Activated naive CD8-positive, alpha-beta T cell (primary cell): ENCODE data around the gene ACP6.
A peak's percentile ranks its signal among the peaks of the same experiment; 100 is the strongest.

Source experiments
- H3K27ac Mint-ChIP-seq: one replicate; pipeline ENCODE4 v1.8.0; 2021; ENCODE audit warnings: mixed read lengths
- H3K27me3 Mint-ChIP-seq: one replicate; pipeline ENCODE4 v1.8.0; 2021; ENCODE audit warnings: mixed read lengths
- H3K36me3 Mint-ChIP-seq: one replicate; pipeline ENCODE4 v1.8.0; 2021; ENCODE audit warnings: mixed read lengths
- H3K4me1 Mint-ChIP-seq: one replicate; pipeline ENCODE4 v1.8.0; 2021; ENCODE audit warnings: low read depth, mixed read lengths
- H3K4me3 Mint-ChIP-seq: one replicate; pipeline ENCODE4 v1.8.0; 2021; ENCODE audit warnings: mild to moderate bottlenecking, mixed read lengths
- H3K9me3 Mint-ChIP-seq: one replicate; pipeline ENCODE4 v1.8.0; 2021; ENCODE audit warnings: low read depth, mixed read lengths

The ACP6 gene

DNA sequence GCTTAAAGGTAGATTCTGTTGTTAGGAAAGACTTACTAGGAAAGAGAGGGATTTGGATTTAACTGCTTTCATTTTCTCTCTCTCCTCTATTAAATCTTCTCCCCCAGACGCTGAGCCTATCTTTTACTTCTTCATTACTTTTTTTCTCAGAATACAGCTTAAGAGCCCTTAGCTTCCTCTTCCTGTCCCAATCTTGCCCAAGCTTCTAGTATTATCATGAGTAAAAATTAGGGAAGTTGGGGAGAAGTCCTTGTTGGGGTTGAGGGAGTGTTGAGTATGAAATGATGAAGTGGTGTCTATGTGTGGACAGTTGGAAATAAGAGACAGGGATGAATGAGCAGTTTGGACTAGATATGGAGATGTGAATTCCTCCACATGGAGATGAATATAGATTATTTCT, 35.0 kb downstream of the ACP6 start:
- Mint-ChIP-seq H3K9me3 (no peaks in the 10 kb centered on the region), H3K27me3 (no peaks in the 10 kb centered on the region), H3K27ac (no peak overlapping the region), H3K4me3 (no peak overlapping the region), H3K4me1 (no peaks in the 10 kb centered on the region), H3K36me3 (peaks cover 3% of the 10 kb centered on the region)

GRCh38 chr1:147634645-147635044, 35.7 kb downstream of the ACP6 start:
- Mint-ChIP-seq H3K36me3 (peaks cover 3% of the 10 kb centered on the region), H3K4me3 (no peak overlapping the region), H3K9me3 (no peaks in the 10 kb centered on the region), H3K4me1 (peaks cover 2% of the 10 kb centered on the region), H3K27me3 (no peaks in the 10 kb centered on the region), H3K27ac (no peak overlapping the region)

DNA sequence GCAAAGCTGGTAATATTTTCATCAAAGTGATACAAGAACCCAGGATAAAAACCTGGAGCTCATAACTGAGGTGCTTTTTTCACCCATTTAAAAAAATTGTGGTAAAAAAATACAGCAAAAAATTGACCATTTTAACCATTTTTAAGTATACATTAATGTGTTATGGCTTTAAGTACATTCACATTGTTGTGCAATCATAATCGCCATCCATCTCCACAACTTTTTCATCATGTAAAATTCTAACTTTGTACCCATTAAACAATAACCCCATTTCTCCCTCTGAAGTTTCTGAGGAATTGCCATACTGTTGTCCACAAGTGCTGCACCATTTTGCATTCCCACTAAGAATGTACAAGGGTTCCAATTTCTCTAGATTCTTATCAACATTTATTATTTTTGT, 36.6 kb downstream of the ACP6 start:
- Mint-ChIP-seq H3K27ac (no peak overlapping the region), H3K36me3 (peaks cover 3% of the 10 kb centered on the region), H3K4me3 (no peak overlapping the region), H3K9me3 (no peaks in the 10 kb centered on the region), H3K4me1 (peaks cover 7% of the 10 kb centered on the region), H3K27me3 (no peaks in the 10 kb centered on the region)

- Mint-ChIP-seq H3K4me3 (no peak overlapping the region), H3K9me3 (no peaks in the 10 kb centered on the region), H3K27me3 (no peaks in the 10 kb centered on the region), H3K27ac (no peak overlapping the region), H3K4me1 (peaks cover 19% of the 10 kb centered on the region), H3K36me3 (no peaks in the 10 kb centered on the region)
Measured at GRCh38 chr1:147631839-147632238, 38.5 kb downstream of the ACP6 start.

- H3K4me3 Mint-ChIP-seq: no peak overlapping the region
- no peaks in the 10 kb centered on the region for H3K27me3 Mint-ChIP-seq
- H3K4me1 Mint-ChIP-seq: peaks cover 30% of the 10 kb centered on the region
- no peak overlapping the region for H3K27ac Mint-ChIP-seq
- no peaks in the 10 kb centered on the region for H3K9me3 Mint-ChIP-seq
- H3K36me3 Mint-ChIP-seq: peaks cover 4% of the 10 kb centered on the region
Measured at GRCh38 chr1:147630447-147630846, 39.9 kb downstream of the ACP6 start.

GRCh38 chr1:147630022-147630421, 40.3 kb downstream of the ACP6 start:
- Mint-ChIP-seq H3K4me3 (no peak overlapping the region), H3K4me1 (peaks cover 33% of the 10 kb centered on the region), H3K27ac (no peak overlapping the region)

GRCh38 chr1:147628441-147628840, 41.9 kb downstream of the ACP6 start:
- no peak overlapping the region for H3K27ac Mint-ChIP-seq

More at GRCh38 chr1:147630022-147630421, 40.3 kb downstream of the ACP6 start:
- H3K9me3 Mint-ChIP-seq: no peaks in the 10 kb centered on the region
- no peaks in the 10 kb centered on the region for H3K27me3 Mint-ChIP-seq
- H3K36me3 Mint-ChIP-seq: peaks cover 7% of the 10 kb centered on the region

GRCh38 chr1:147627435-147628110, 42.8 kb downstream of the ACP6 start:
- Mint-ChIP-seq H3K4me3 (no peak overlapping the region), H3K4me1 (peaks cover 33% of the 10 kb centered on the region), H3K36me3 (peaks cover 8% of the 10 kb centered on the region), H3K27me3 (no peaks in the 10 kb centered on the region), H3K27ac (no peak overlapping the region), H3K9me3 (no peaks in the 10 kb centered on the region)

More at GRCh38 chr1:147628441-147628840, 41.9 kb downstream of the ACP6 start:
- H3K4me1 Mint-ChIP-seq: peaks cover 33% of the 10 kb centered on the region
- no peak overlapping the region for H3K4me3 Mint-ChIP-seq
- H3K27me3 Mint-ChIP-seq: no peaks in the 10 kb centered on the region
- no peaks in the 10 kb centered on the region for H3K9me3 Mint-ChIP-seq
- peaks cover 7% of the 10 kb centered on the region for H3K36me3 Mint-ChIP-seq

DNA sequence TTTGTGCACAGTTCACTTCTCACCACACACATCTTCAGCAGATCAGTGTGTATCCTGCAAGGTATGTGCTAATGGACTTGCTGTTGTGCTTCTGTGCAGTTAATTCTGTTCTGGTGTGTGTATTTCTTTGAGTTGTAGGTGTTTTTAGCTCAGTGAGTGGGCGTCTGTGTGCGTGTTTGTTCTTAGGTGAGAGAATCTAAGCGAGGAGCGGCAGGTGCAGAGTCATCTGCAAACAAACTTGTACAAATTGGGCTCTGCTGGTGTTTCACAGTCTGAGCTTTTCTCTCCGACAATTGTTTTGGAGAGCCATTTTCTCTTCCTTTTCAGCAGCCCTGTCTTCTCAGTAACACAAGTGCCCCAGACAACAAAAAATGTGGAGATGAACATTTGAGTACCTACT, 43.6 kb downstream of the ACP6 start:
- Mint-ChIP-seq H3K4me1 (peaks cover 33% of the 10 kb centered on the region), H3K9me3 (no peaks in the 10 kb centered on the region), H3K27ac (no peak overlapping the region), H3K4me3 (no peak overlapping the region), H3K36me3 (peaks cover 13% of the 10 kb centered on the region), H3K27me3 (no peaks in the 10 kb centered on the region)

GRCh38 chr1:147626291-147626690, 44.0 kb downstream of the ACP6 start:
- Mint-ChIP-seq H3K27ac (no peak overlapping the region), H3K4me1 (peaks cover 33% of the 10 kb centered on the region), H3K27me3 (no peaks in the 10 kb centered on the region), H3K4me3 (no peak overlapping the region), H3K9me3 (no peaks in the 10 kb centered on the region), H3K36me3 (peaks cover 13% of the 10 kb centered on the region)

DNA sequence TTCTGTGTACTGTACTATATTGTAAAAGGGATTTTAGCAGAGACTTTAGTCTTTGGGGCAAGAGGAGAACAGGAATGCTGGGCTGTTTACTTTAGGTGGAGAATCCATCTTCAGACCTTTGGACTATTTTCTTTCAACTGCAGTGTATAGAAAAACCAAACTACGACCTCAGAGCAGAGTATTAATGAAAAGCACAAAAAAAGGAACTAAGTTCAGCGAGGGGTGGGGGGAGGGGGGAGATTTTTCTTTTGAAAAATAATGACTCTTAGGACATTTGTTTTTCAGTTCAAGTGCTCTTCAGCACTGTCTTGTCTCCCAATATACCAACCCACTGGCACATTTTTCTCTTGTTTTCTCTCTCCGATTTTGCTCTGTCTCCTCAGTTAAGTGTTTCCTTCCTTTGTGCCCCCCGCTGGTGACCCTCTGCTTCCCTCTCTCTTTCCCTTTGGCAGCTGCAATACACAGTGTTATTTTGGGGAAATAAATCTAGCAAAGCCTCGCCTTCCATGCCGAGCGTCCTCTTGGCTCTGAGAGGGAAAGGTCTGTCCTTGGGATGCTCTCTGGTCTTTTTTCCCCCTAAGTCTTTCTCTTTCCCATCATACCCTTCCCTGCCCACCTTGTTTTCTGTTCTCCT, 44.8 kb downstream of the ACP6 start:
- no peak overlapping the region for H3K27ac Mint-ChIP-seq
- no peak overlapping the region for H3K4me3 Mint-ChIP-seq
- no peaks in the 10 kb centered on the region for H3K9me3 Mint-ChIP-seq
- peaks cover 36% of the 10 kb centered on the region for H3K4me1 Mint-ChIP-seq
- H3K27me3 Mint-ChIP-seq: no peaks in the 10 kb centered on the region
- H3K36me3 Mint-ChIP-seq: peaks cover 17% of the 10 kb centered on the region

DNA sequence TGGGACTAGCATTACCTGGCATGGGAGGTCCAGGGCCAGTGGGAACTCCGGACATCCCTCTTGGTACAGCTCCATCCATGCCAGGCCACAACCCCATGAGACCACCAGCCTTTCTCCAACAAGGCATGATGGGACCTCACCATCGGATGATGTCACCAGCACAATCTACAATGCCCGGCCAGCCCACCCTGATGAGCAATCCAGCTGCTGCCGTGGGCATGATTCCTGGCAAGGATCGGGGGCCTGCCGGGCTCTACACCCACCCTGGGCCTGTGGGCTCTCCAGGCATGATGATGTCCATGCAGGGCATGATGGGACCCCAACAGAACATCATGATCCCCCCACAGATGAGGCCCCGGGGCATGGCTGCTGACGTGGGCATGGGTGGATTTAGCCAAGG, 45.8 kb downstream of the ACP6 start:
- Mint-ChIP-seq H3K27me3 (no peaks in the 10 kb centered on the region), H3K9me3 (no peaks in the 10 kb centered on the region), H3K4me3 (no peak overlapping the region), H3K27ac (no peak overlapping the region), H3K4me1 (peaks cover 33% of the 10 kb centered on the region), H3K36me3 (peaks cover 17% of the 10 kb centered on the region)

GRCh38 chr1:147624011-147624410, 46.3 kb downstream of the ACP6 start:
- no peak overlapping the region for H3K27ac Mint-ChIP-seq
- no peaks in the 10 kb centered on the region for H3K9me3 Mint-ChIP-seq
- H3K4me1 Mint-ChIP-seq: peaks cover 29% of the 10 kb centered on the region
- H3K36me3 Mint-ChIP-seq: peaks cover 17% of the 10 kb centered on the region
- H3K4me3 Mint-ChIP-seq: no peak overlapping the region
- H3K27me3 Mint-ChIP-seq: no peaks in the 10 kb centered on the region

DNA sequence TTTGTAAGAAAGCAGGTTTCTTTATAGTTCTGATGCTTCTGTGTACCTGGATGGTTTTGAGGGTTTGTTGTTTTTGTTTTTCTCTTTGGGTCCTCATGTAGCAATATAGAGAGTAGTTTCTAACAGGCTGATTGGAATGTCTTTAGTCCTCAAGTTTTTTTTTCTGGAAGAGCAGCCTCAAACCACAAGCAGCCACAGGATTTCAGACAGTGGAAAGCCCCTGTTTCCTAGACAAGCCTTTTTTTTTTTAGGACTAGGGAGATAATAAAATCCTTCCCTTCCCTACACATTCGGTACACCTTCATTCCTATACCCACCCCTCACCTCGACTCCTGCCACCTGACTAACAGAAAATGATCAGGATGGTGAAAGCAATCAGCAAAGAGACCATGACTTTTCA, 47.6 kb downstream of the ACP6 start:
- peaks cover 23% of the 10 kb centered on the region for H3K36me3 Mint-ChIP-seq
- H3K4me1 Mint-ChIP-seq: peaks cover 37% of the 10 kb centered on the region
- peak overlapping the region; percentile 66 for H3K27ac Mint-ChIP-seq
- H3K4me3 Mint-ChIP-seq: no peak overlapping the region
- no peaks in the 10 kb centered on the region for H3K9me3 Mint-ChIP-seq
- H3K27me3 Mint-ChIP-seq: no peaks in the 10 kb centered on the region

DNA sequence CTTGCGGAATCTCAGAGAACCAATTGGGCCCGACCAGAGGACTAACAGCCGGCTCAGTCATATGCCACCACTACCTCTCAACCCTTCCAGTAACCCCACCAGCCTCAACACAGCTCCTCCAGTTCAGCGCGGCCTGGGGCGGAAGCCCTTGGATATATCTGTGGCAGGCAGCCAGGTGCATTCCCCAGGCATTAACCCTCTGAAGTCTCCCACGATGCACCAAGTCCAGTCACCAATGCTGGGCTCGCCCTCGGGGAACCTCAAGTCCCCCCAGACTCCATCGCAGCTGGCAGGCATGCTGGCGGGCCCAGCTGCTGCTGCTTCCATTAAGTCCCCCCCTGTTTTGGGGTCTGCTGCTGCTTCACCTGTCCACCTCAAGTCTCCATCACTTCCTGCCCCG, 49.8 kb downstream of the ACP6 start:
- Mint-ChIP-seq H3K27me3 (no peaks in the 10 kb centered on the region), H3K9me3 (no peaks in the 10 kb centered on the region), H3K4me3 (no peak overlapping the region), H3K27ac (no peak overlapping the region), H3K4me1 (peaks cover 29% of the 10 kb centered on the region), H3K36me3 (peaks cover 28% of the 10 kb centered on the region)

DNA sequence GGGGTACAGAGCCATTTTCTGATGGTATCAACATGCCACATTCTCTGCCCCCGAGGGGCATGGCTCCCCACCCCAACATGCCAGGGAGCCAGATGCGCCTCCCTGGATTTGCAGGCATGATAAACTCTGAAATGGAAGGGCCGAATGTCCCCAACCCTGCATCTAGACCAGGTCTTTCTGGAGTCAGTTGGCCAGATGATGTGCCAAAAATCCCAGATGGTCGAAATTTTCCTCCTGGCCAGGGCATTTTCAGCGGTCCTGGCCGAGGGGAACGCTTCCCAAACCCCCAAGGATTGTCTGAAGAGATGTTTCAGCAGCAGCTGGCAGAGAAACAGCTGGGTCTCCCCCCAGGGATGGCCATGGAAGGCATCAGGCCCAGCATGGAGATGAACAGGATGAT, 50.6 kb downstream of the ACP6 start:
- Mint-ChIP-seq H3K27ac (no peak overlapping the region), H3K27me3 (no peaks in the 10 kb centered on the region), H3K4me3 (no peak overlapping the region), H3K9me3 (no peaks in the 10 kb centered on the region), H3K4me1 (peaks cover 26% of the 10 kb centered on the region), H3K36me3 (peaks cover 26% of the 10 kb centered on the region)
